ENCODE data around the gene ST6GALNAC6.
A peak's percentile ranks its signal among the peaks of the same experiment; 100 is the strongest.
"Not testable (repeated sequence)": the region's sequence is repeated elsewhere in the genome, so short reads cannot be mapped to it uniquely, and the experiment has no call there.

The ST6GALNAC6 gene

GRCh38 chr9:127845619-127846018 is 53.8 kb downstream of the ST6GALNAC6 start:
- H3K14ac ChIP-seq (ENCODE audit: low read length): peak overlapping the region; percentile 89
- peaks cover 17 to 27% of the 10 kb centered on the region in 2 experiments for H3K36me3 ChIP-seq (ENCODE audit: control insufficient read depth in 1 of 2, insufficient read depth in 2 of 2, low read length in 2 of 2)
- peak overlapping the region; percentile 91 for H2BK12ac ChIP-seq (ENCODE audit: low read length)
- peak overlapping the region; percentile 75 for H3K4ac ChIP-seq (ENCODE audit: low read depth, low read length)
- WGBS (ENCODE audit: extremely low coverage, insufficient coverage, insufficient read length): no CpG with 5 or more reads among the region's 4 CpGs
- peak overlapping the region; percentile 52 for H4K8ac ChIP-seq (ENCODE audit: low read depth, low read length)
- H3K4me1 ChIP-seq (ENCODE audit: control insufficient read depth in 1 of 2, insufficient read depth in 2 of 2, low read length in 2 of 2): peaks cover 40 to 45% of the 10 kb centered on the region in 2 experiments
- peaks cover 64% of the 10 kb centered on the region for H3K79me1 ChIP-seq (ENCODE audit: low read length)
- H2BK5ac ChIP-seq (ENCODE audit: low read depth, low read length, poor library complexity): peak overlapping the region; percentile 92
- not testable (repeated sequence) for H3K23ac ChIP-seq (ENCODE audit: low read length); H3K27me3 ChIP-seq (ENCODE audit: insufficient read depth, low read length); H3K9ac ChIP-seq (ENCODE audit: low read length); H3K4me2 ChIP-seq (ENCODE audit: low read length); DNase-seq; H3K4me3 ChIP-seq (ENCODE audit: low read depth, low read length)
- H2AK5ac ChIP-seq (ENCODE audit: low read length): peak overlapping the region; percentile 44
- peak overlapping the region; percentile 98 for H2BK120ac ChIP-seq (ENCODE audit: insufficient read depth, low read length, poor library complexity)
- peak overlapping the region; percentile 91 for H3K18ac ChIP-seq (ENCODE audit: low read length)
- peak overlapping the region; percentile 2 for H2AFZ ChIP-seq (ENCODE audit: insufficient read depth, low read length, poor library complexity)
- H3K27ac ChIP-seq (ENCODE audit: low read depth, low read length): peak overlapping the region; percentile 91
- peaks cover 10% of the 10 kb centered on the region for H3K79me2 ChIP-seq (ENCODE audit: control insufficient read depth, insufficient read depth, low read length, poor library complexity)
- peaks cover 22% of the 10 kb centered on the region for H3K9me3 ChIP-seq (ENCODE audit: insufficient read depth, low read depth, low read length)
- peak overlapping the region; percentile 100 for H4K91ac ChIP-seq (ENCODE audit: low read depth, low read length)
- peak overlapping the region; percentile 13 for H4K12ac ChIP-seq (ENCODE audit: low read depth, low read length)

GRCh38 chr9:127844821-127845359 is 54.5 kb downstream of the ST6GALNAC6 start:
- no peak overlapping the region for H3K4me3 ChIP-seq (ENCODE audit: low read depth, low read length)
- peak overlapping the region; percentile 91 for H3K27ac ChIP-seq (ENCODE audit: low read depth, low read length)
- peak overlapping the region; percentile 89 for H3K14ac ChIP-seq (ENCODE audit: low read length)
- H3K36me3 ChIP-seq (ENCODE audit: control insufficient read depth in 1 of 2, insufficient read depth in 2 of 2, low read length in 2 of 2): peaks cover 20 to 22% of the 10 kb centered on the region in 2 experiments
- H3K23ac ChIP-seq (ENCODE audit: low read length): no peak overlapping the region
- peak overlapping the region; percentile 44 for H2AK5ac ChIP-seq (ENCODE audit: low read length)
- no peak for DNase-seq
- peak overlapping the region; percentile 73 for H4K8ac ChIP-seq (ENCODE audit: low read depth, low read length)
- peak overlapping the region; percentile 98 for H2BK120ac ChIP-seq (ENCODE audit: insufficient read depth, low read length, poor library complexity)
- H4K12ac ChIP-seq (ENCODE audit: low read depth, low read length): peak overlapping the region; percentile 13
- peak overlapping the region; percentile 75 for H3K4ac ChIP-seq (ENCODE audit: low read depth, low read length)
- H3K4me1 ChIP-seq (ENCODE audit: control insufficient read depth in 1 of 2, insufficient read depth in 2 of 2, low read length in 2 of 2): peaks cover 38 to 43% of the 10 kb centered on the region in 2 experiments
- H3K9ac ChIP-seq (ENCODE audit: low read length): no peak overlapping the region
- H2BK12ac ChIP-seq (ENCODE audit: low read length): peak overlapping the region; percentile 91
- peaks cover 10% of the 10 kb centered on the region for H3K79me2 ChIP-seq (ENCODE audit: control insufficient read depth, insufficient read depth, low read length, poor library complexity)
- WGBS (ENCODE audit: extremely low coverage, insufficient coverage, insufficient read length): no CpG with 5 or more reads among the region's 16 CpGs
- H3K9me3 ChIP-seq (ENCODE audit: insufficient read depth, low read depth, low read length): peaks cover 18% of the 10 kb centered on the region
- no peak overlapping the region for H3K4me2 ChIP-seq (ENCODE audit: low read length)
- peaks cover 61% of the 10 kb centered on the region for H3K79me1 ChIP-seq (ENCODE audit: low read length)
- peak overlapping the region; percentile 92 for H2BK5ac ChIP-seq (ENCODE audit: low read depth, low read length, poor library complexity)
- H3K27me3 ChIP-seq (ENCODE audit: insufficient read depth, low read length): no peaks in the 10 kb centered on the region
- H2AFZ ChIP-seq (ENCODE audit: insufficient read depth, low read length, poor library complexity): peak overlapping the region; percentile 2
- peak overlapping the region; percentile 91 for H3K18ac ChIP-seq (ENCODE audit: low read length)
- peak overlapping the region; percentile 100 for H4K91ac ChIP-seq (ENCODE audit: low read depth, low read length)

- H3K18ac ChIP-seq (ENCODE audit: low read length): no peak overlapping the region
- H3K4me1 ChIP-seq (ENCODE audit: control insufficient read depth in 1 of 2, insufficient read depth in 2 of 2, low read length in 2 of 2): peaks cover 38 to 45% of the 10 kb centered on the region in 2 experiments
- no peak overlapping the region for H4K12ac ChIP-seq (ENCODE audit: low read depth, low read length)
- no peak overlapping the region for H2AFZ ChIP-seq (ENCODE audit: insufficient read depth, low read length, poor library complexity)
- no peaks in the 10 kb centered on the region for H3K27me3 ChIP-seq (ENCODE audit: insufficient read depth, low read length)
- no CpG with 5 or more reads among the region's 15 CpGs for WGBS (ENCODE audit: extremely low coverage, insufficient coverage, insufficient read length)
- H3K4me2 ChIP-seq (ENCODE audit: low read length): no peak overlapping the region
- no peak overlapping the region for H4K8ac ChIP-seq (ENCODE audit: low read depth, low read length)
- peak overlapping the region; percentile 42 for H3K14ac ChIP-seq (ENCODE audit: low read length)
- H4K91ac ChIP-seq (ENCODE audit: low read depth, low read length): peak overlapping the region; percentile 48
- H3K4ac ChIP-seq (ENCODE audit: low read depth, low read length): no peak overlapping the region
- DNase-seq: no peak
- no peak overlapping the region for H3K27ac ChIP-seq (ENCODE audit: low read depth, low read length)
- no peak overlapping the region for H3K4me3 ChIP-seq (ENCODE audit: low read depth, low read length)
- H3K9me3 ChIP-seq (ENCODE audit: insufficient read depth, low read depth, low read length): peaks cover 4% of the 10 kb centered on the region
- no peak overlapping the region for H2BK5ac ChIP-seq (ENCODE audit: low read depth, low read length, poor library complexity)
- peaks cover 59% of the 10 kb centered on the region for H3K79me1 ChIP-seq (ENCODE audit: low read length)
- peaks cover 16 to 18% of the 10 kb centered on the region in 2 experiments for H3K36me3 ChIP-seq (ENCODE audit: control insufficient read depth in 1 of 2, insufficient read depth in 2 of 2, low read length in 2 of 2)
- no peak overlapping the region for H2BK12ac ChIP-seq (ENCODE audit: low read length)
- no peak overlapping the region for H3K23ac ChIP-seq (ENCODE audit: low read length)
- H2BK120ac ChIP-seq (ENCODE audit: insufficient read depth, low read length, poor library complexity): peak overlapping the region; percentile 43
- H3K79me2 ChIP-seq (ENCODE audit: control insufficient read depth, insufficient read depth, low read length, poor library complexity): peaks cover 11% of the 10 kb centered on the region
- peak overlapping the region; percentile 8 for H2AK5ac ChIP-seq (ENCODE audit: low read length)
- H3K9ac ChIP-seq (ENCODE audit: low read length): no peak overlapping the region
These were observed 58.1 kb downstream of the ST6GALNAC6 start for GRCh38 chr9:127841087-127841835.

DNA sequence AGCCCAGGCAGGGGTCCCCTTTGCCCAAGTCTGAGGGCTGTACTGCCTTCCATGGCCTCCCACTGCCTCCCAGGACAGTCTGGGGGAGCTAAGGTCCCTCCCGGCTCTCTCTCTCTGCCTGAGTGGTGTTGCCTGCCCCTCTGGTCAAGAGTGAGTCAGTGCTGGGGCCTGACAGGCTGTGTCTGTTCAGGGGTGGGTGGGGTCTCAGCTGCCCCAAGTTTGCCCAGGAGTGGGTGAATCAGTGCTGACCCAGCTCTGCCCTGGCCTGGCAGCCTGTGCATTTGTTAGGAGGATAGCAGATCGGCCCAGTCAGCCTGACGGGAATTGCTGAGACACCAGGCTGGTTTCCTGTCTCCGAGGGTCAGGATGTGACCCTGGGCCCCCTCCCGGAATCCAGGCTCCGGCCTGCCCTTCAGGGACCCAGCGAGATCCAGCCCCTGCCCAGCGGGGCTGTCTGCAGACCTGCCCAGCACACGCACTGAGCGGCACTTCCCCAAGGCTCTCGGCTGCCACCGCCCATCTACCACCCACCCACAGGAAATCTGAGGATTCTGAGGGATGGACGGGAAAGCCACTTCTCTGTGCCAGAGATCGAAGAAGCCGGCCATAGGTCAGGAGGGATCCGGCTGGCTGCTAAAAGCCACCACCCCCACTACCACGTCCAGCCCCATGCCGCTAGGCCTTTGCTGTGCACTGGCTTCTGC is 60.9 kb downstream of the ST6GALNAC6 start:
- peak overlapping the region; percentile 15 for H4K8ac ChIP-seq (ENCODE audit: low read depth, low read length)
- peaks cover 44% of the 10 kb centered on the region for H3K79me1 ChIP-seq (ENCODE audit: low read length)
- no peak overlapping the region for H3K23ac ChIP-seq (ENCODE audit: low read length)
- no peak overlapping the region for H3K4ac ChIP-seq (ENCODE audit: low read depth, low read length)
- H3K4me3 ChIP-seq (ENCODE audit: low read depth, low read length): no peak overlapping the region
- WGBS (ENCODE audit: extremely low coverage, insufficient coverage, insufficient read length): no CpG with 5 or more reads among the region's 18 CpGs
- peak overlapping the region; percentile 72 for H3K27ac ChIP-seq (ENCODE audit: low read depth, low read length)
- H3K4me1 ChIP-seq (ENCODE audit: control insufficient read depth in 1 of 2, insufficient read depth in 2 of 2, low read length in 2 of 2): peaks cover 30 to 38% of the 10 kb centered on the region in 2 experiments
- H2BK5ac ChIP-seq (ENCODE audit: low read depth, low read length, poor library complexity): peak overlapping the region; percentile 90
- H2BK12ac ChIP-seq (ENCODE audit: low read length): peak overlapping the region; percentile 55
- peak overlapping the region; percentile 85 for H2AK5ac ChIP-seq (ENCODE audit: low read length)
- peaks cover 16 to 19% of the 10 kb centered on the region in 2 experiments for H3K36me3 ChIP-seq (ENCODE audit: control insufficient read depth in 1 of 2, insufficient read depth in 2 of 2, low read length in 2 of 2)
- H3K14ac ChIP-seq (ENCODE audit: low read length): peak overlapping the region; percentile 93
- H2BK120ac ChIP-seq (ENCODE audit: insufficient read depth, low read length, poor library complexity): peak overlapping the region; percentile 97
- H3K9ac ChIP-seq (ENCODE audit: low read length): no peak overlapping the region
- no peak overlapping the region for H4K12ac ChIP-seq (ENCODE audit: low read depth, low read length)
- no peaks in the 10 kb centered on the region for H3K27me3 ChIP-seq (ENCODE audit: insufficient read depth, low read length)
- no peak overlapping the region for H2AFZ ChIP-seq (ENCODE audit: insufficient read depth, low read length, poor library complexity)
- no peaks in the 10 kb centered on the region for H3K9me3 ChIP-seq (ENCODE audit: insufficient read depth, low read depth, low read length)
- peaks cover 3% of the 10 kb centered on the region for H3K79me2 ChIP-seq (ENCODE audit: control insufficient read depth, insufficient read depth, low read length, poor library complexity)
- H3K4me2 ChIP-seq (ENCODE audit: low read length): no peak overlapping the region
- DNase-seq: peak in 1 of 2 donors; percentile 46
- peak overlapping the region; percentile 56 for H3K18ac ChIP-seq (ENCODE audit: low read length)
- H4K91ac ChIP-seq (ENCODE audit: low read depth, low read length): peak overlapping the region; percentile 89
